H9 (cell line): ENCODE results near the gene PCDHB11. TPM values are rescaled to one million over a fixed set of nuclear protein-coding genes. Genes with fewer than 3 reads are reported as not detected.

Experiments used
- DNase-seq: peaks from one replicate; pipeline ENCODE4 v3.0.0-alpha.2; 2017
- H2AFZ ChIP-seq: one replicate; pipeline ENCODE4 v1.6.1; 2013; ENCODE audit warnings: mild to moderate bottlenecking, low read length, control low read depth, moderate library complexity
- H2AK5ac ChIP-seq: 2 replicates; pipeline ENCODE4 v1.6.1; 2013; ENCODE audit warnings: low read length, control low read depth, mixed read lengths; ENCODE audit not compliant: insufficient read length
- H2BK120ac ChIP-seq: one replicate; pipeline ENCODE4 v1.6.1; 2013; ENCODE audit warnings: low read depth, mild to moderate bottlenecking, low read length, control low read depth, inconsistent platforms; ENCODE audit not compliant: poor library complexity, severe bottlenecking
- H2BK12ac ChIP-seq: 2 replicates; pipeline ENCODE4 v1.6.1; 2013; ENCODE audit warnings: low read length, control low read depth, mixed read lengths, low read depth; ENCODE audit not compliant: insufficient read length
- H2BK15ac ChIP-seq: 2 replicates; pipeline ENCODE4 v1.6.1; 2013; ENCODE audit warnings: low read depth, low read length, control low read depth
- H2BK20ac ChIP-seq: one replicate; pipeline ENCODE4 v1.6.1; 2013; ENCODE audit warnings: low read depth, mild to moderate bottlenecking, low read length, control low read depth, inconsistent platforms; ENCODE audit not compliant: poor library complexity, severe bottlenecking
- H2BK5ac ChIP-seq: 2 replicates; pipeline ENCODE4 v1.6.1; 2013; ENCODE audit warnings: low read length, control low read depth, mixed read lengths; ENCODE audit not compliant: insufficient read length
- H3K14ac ChIP-seq: 2 replicates; pipeline ENCODE4 v1.6.1; 2013; ENCODE audit warnings: low read length, control low read depth; ENCODE audit not compliant: insufficient read depth
- H3K18ac ChIP-seq: 2 replicates; pipeline ENCODE4 v1.6.1; 2013; ENCODE audit warnings: low read depth, mild to moderate bottlenecking, mixed read lengths, low read length, control low read depth; ENCODE audit not compliant: insufficient read length
- H3K23ac ChIP-seq: 2 replicates; pipeline ENCODE4 v1.6.1; 2013; ENCODE audit warnings: low read length, control low read depth, mixed read lengths, low read depth; ENCODE audit not compliant: insufficient read length
- H3K23me2 ChIP-seq: 2 replicates; pipeline ENCODE4 v1.6.1; 2013; ENCODE audit warnings: low read depth, mild to moderate bottlenecking, mixed read lengths, low read length, control low read depth; ENCODE audit not compliant: insufficient read length, poor library complexity, severe bottlenecking
- H3K27ac ChIP-seq: 2 replicates; pipeline ENCODE4 v1.5.1; 2013; ENCODE audit warnings: low read length, control low read depth, mixed read lengths, low read depth; ENCODE audit not compliant: insufficient read length
- H3K27me3 ChIP-seq: 2 replicates; pipeline ENCODE4 v1.6.1; 2013; ENCODE audit warnings: low read length, control low read depth, inconsistent platforms; ENCODE audit not compliant: insufficient read depth
- H3K4ac ChIP-seq: 2 replicates; pipeline ENCODE4 v1.6.1; 2013; ENCODE audit warnings: low read depth, mild to moderate bottlenecking, control low read depth, inconsistent platforms, low read length, moderate library complexity
- H3K4me1 ChIP-seq: 2 replicates; pipeline ENCODE4 v1.6.1; 2013; ENCODE audit warnings: low read length, control low read depth, inconsistent platforms; ENCODE audit not compliant: insufficient read depth
- H3K4me2 ChIP-seq: 2 replicates; pipeline ENCODE4 v1.6.1; 2013; ENCODE audit warnings: low read length, control low read depth, mixed read lengths; ENCODE audit not compliant: insufficient read length, insufficient read depth
- H3K56ac ChIP-seq: 2 replicates; pipeline ENCODE4 v1.6.1; 2013; ENCODE audit warnings: low read depth, mild to moderate bottlenecking, mixed read lengths, low read length, control low read depth; ENCODE audit not compliant: insufficient read length
- H3K79me1 ChIP-seq: 2 replicates; pipeline ENCODE4 v1.6.1; 2013; ENCODE audit warnings: low read depth, mild to moderate bottlenecking, moderate library complexity, low read length, control low read depth, inconsistent platforms; ENCODE audit not compliant: insufficient read depth, poor library complexity, severe bottlenecking
- H3K79me2 ChIP-seq: 2 replicates; pipeline ENCODE4 v1.6.1; 2013; ENCODE audit warnings: low read length, control low read depth, inconsistent platforms; ENCODE audit not compliant: insufficient read depth
- H3K9ac ChIP-seq: 2 replicates; pipeline ENCODE4 v1.6.1; 2013; ENCODE audit warnings: low read length, control low read depth, mixed read lengths; ENCODE audit not compliant: insufficient read length; ENCODE audit errors: extremely low read depth
- H3K9me3 ChIP-seq: one replicate; pipeline ENCODE4 v1.6.1; 2013; ENCODE audit warnings: low read depth, low read length, inconsistent platforms; ENCODE audit not compliant: control insufficient read depth
- H3T11ph ChIP-seq: one replicate; pipeline ENCODE4 v1.6.1; 2013; ENCODE audit warnings: mild to moderate bottlenecking, low read length, control low read depth, inconsistent platforms
- H4K20me1 ChIP-seq: one replicate; pipeline ENCODE4 v1.6.1; 2013; ENCODE audit not compliant: control insufficient read depth, insufficient read length, insufficient read depth
- H4K5ac ChIP-seq: 2 replicates; pipeline ENCODE4 v1.6.1; 2013; ENCODE audit warnings: low read depth, mild to moderate bottlenecking, mixed read lengths, low read length, control low read depth; ENCODE audit not compliant: insufficient read length
- H4K8ac ChIP-seq: replicated peaks from 2 replicates; pipeline ENCODE4 v1.6.1; 2013; ENCODE audit warnings: low read length, control low read depth, mixed read lengths, low read depth; ENCODE audit not compliant: insufficient read length
- H4K91ac ChIP-seq: 2 replicates; pipeline ENCODE4 v1.6.1; 2013; ENCODE audit warnings: low read depth, mild to moderate bottlenecking, moderate library complexity, mixed read lengths, low read length, control low read depth; ENCODE audit not compliant: insufficient read length
- H3K27ac Mint-ChIP-seq, 3 experiments: 2 replicates in 2 of 3; 3 replicates in 1 of 3; pipeline ENCODE4 v1.8.0; 2020 to 2021; ENCODE audit warnings: mixed read lengths in 3 of 3, mild to moderate bottlenecking in 1 of 3, moderate library complexity in 1 of 3
- H3K27me3 Mint-ChIP-seq: 2 replicates; pipeline ENCODE4 v1.8.0; 2021; ENCODE audit warnings: low read depth, mild to moderate bottlenecking, moderate library complexity, mixed read lengths
- H3K36me3 Mint-ChIP-seq, 3 experiments: 2 replicates in 2 of 3; 3 replicates in 1 of 3; pipeline ENCODE4 v1.8.0; 2020 to 2021; ENCODE audit warnings: low read depth in 3 of 3, mixed read lengths in 3 of 3; ENCODE audit not compliant: insufficient read depth in 1 of 3
- H3K4me1 Mint-ChIP-seq, 2 experiments: 2 replicates each; pipeline ENCODE4 v1.8.0; 2020; ENCODE audit warnings: mixed read lengths in 2 of 2
- H3K4me3 Mint-ChIP-seq, 2 experiments: 2 replicates in 1 of 2; 3 replicates in 1 of 2; pipeline ENCODE4 v1.8.0; 2020 to 2021; ENCODE audit warnings: mild to moderate bottlenecking in 2 of 2, mixed read lengths in 2 of 2, moderate library complexity in 1 of 2
- H3K9me3 Mint-ChIP-seq, 2 experiments: 2 replicates in 1 of 2; 3 replicates in 1 of 2; pipeline ENCODE4 v1.8.0; 2020; ENCODE audit warnings: mild to moderate bottlenecking in 2 of 2, mixed read lengths in 2 of 2, moderate library complexity in 1 of 2
- CTCF ChIP-seq: fragments of 200-600 bp; sonication (generic); conservative IDR thresholded peaks from 3 replicates; pipeline ENCODE4 v1.8.0; 2021; ENCODE audit warnings: antibody characterized with exemption, mild to moderate bottlenecking
- whole genome bisulfite sequencing: extraction: QIAGEN DNeasy Blood & Tissue Kit; methylation state at CpG from one replicate; pipeline ENCODE4 v1.1.7; 2013; ENCODE audit warnings: missing lambda C conversion rate, low lambda C conversion rate, mixed read lengths; ENCODE audit not compliant: insufficient read length; ENCODE audit errors: extremely low coverage; 5-methylcytosine and 5-hydroxymethylcytosine counted together
- total RNA-seq: library from RNA; stranded (reverse); gene quantifications from 2 replicates; pipeline ENCODE4 v1.2.1, GENCODE V29; 2021

Gene PCDHB11
- total RNA-seq, 1 experiment from 2014 or later, result 2.0 TPM

- Histone ChIP-seq H3K79me2 (no peaks in the 10 kb centered on the region), H2BK120ac (no peak overlapping the region), H2AFZ (no peak overlapping the region), H3K27ac (no peak overlapping the region), H3K4me1 (no peaks in the 10 kb centered on the region), H2BK5ac (no peak overlapping the region), H2BK20ac (no peak overlapping the region), H3K14ac (no peak overlapping the region), H2BK15ac (no peak overlapping the region), H3T11ph (no peak overlapping the region), H4K5ac (no peak overlapping the region), H3K23me2 (no peaks in the 10 kb centered on the region), H2AK5ac (no peak overlapping the region), H3K4ac (no peak overlapping the region), H3K9me3 (no peaks in the 10 kb centered on the region), H3K4me2 (no peak overlapping the region), H3K27me3 (no peaks in the 10 kb centered on the region), H4K91ac (no peak overlapping the region), H4K20me1 (no peaks in the 10 kb centered on the region), H3K9ac (no peak overlapping the region), H3K18ac (no peak overlapping the region), H3K23ac (no peak overlapping the region), H3K79me1 (no peaks in the 10 kb centered on the region), H3K56ac (no peak overlapping the region), H4K8ac (no peak overlapping the region), H2BK12ac (no peak overlapping the region)
- H3K27ac Mint-ChIP-seq, result no peak overlapping the region
- H3K27me3 Mint-ChIP-seq, result peaks cover 6% of the 10 kb centered on the region
- peaks cover 4 to 19% (median 14%) of the 10 kb centered on the region in 3 experiments; a peak in 5 of 7 replicates for H3K36me3 Mint-ChIP-seq
- no peak overlapping the region for H3K4me3 Mint-ChIP-seq
- no CpG with 5 or more reads among the region's 1 CpG for WGBS
- peaks cover 20 to 27% of the 10 kb centered on the region in 2 experiments for H3K9me3 Mint-ChIP-seq
- peaks cover 0 to 6% of the 10 kb centered on the region in 2 experiments; a peak in 1 of 4 replicates for H3K4me1 Mint-ChIP-seq
- DNase-seq, result no peak
- TF ChIP-seq CTCF, result no peak
Observed at GRCh38 chr5:141175933-141176332, 23.5 kb upstream of the PCDHB11 start.
